GM19395 (cell line): ENCODE data around the gene CD53.
"Not testable (repeated sequence)": the region's sequence is repeated elsewhere in the genome, so short reads cannot be mapped to it uniquely, and the experiment has no call there.

Experiments used
- ATAC-seq: cut with Tn5 transposase; IDR thresholded peaks from one replicate; pipeline ENCODE4 v1.9.1; 2021; ENCODE audit warnings: mild to moderate bottlenecking, moderate library complexity; ENCODE audit not compliant: unreplicated experiment

CD53 gene

GRCh38 chr1:110914676-110915075 lies 41.7 kb downstream of the CD53 start:
- no peak for ATAC-seq

GRCh38 chr1:110915804-110916203 lies 42.9 kb downstream of the CD53 start:
- ATAC-seq = no peak

- ATAC-seq = no peak
Measured at GRCh38 chr1:110916274-110916668, 43.3 kb downstream of the CD53 start.

- ATAC-seq = peak; percentile 72
Measured at GRCh38 chr1:110916669-110917306, 43.8 kb downstream of the CD53 start.

GRCh38 chr1:110918016-110918415 lies 45.1 kb downstream of the CD53 start:
- no peak for ATAC-seq

GRCh38 chr1:110921953-110922352 lies 49.0 kb downstream of the CD53 start:
- no peak for ATAC-seq

- ATAC-seq = no peak
Measured at GRCh38 chr1:110927484-110928075, 54.6 kb downstream of the CD53 start.

- no peak for ATAC-seq
Measured at GRCh38 chr1:110928191-110928590, 55.2 kb downstream of the CD53 start.

- no peak for ATAC-seq
Measured at GRCh38 chr1:110928904-110929303, 56.0 kb downstream of the CD53 start.

GRCh38 chr1:110931097-110931496 lies 58.1 kb downstream of the CD53 start:
- ATAC-seq = not testable (repeated sequence)

- no peak for ATAC-seq
Measured at GRCh38 chr1:110936567-110936966, 63.6 kb downstream of the CD53 start.

GRCh38 chr1:110944806-110945205 lies 71.9 kb downstream of the CD53 start:
- no peak for ATAC-seq

- no peak for ATAC-seq
Measured at GRCh38 chr1:110945626-110946025, 72.7 kb downstream of the CD53 start.

- no peak for ATAC-seq
Measured at GRCh38 chr1:110948038-110948810, 75.3 kb downstream of the CD53 start.
